GM21576 (cell line): ENCODE data around the gene MIB2.
"Not testable (repeated sequence)": the region's sequence is repeated elsewhere in the genome, so short reads cannot be mapped to it uniquely, and the experiment has no call there.

Source experiments
- ATAC-seq: cut with Tn5 transposase; IDR thresholded peaks from one replicate; pipeline ENCODE4 v1.9.1; 2021; ENCODE audit warnings: mild to moderate bottlenecking, moderate library complexity; ENCODE audit not compliant: unreplicated experiment

Gene MIB2

GRCh38 chr1:1646326-1646725, 31.0 kb downstream of the MIB2 start:
- not testable (repeated sequence) for ATAC-seq

DNA sequence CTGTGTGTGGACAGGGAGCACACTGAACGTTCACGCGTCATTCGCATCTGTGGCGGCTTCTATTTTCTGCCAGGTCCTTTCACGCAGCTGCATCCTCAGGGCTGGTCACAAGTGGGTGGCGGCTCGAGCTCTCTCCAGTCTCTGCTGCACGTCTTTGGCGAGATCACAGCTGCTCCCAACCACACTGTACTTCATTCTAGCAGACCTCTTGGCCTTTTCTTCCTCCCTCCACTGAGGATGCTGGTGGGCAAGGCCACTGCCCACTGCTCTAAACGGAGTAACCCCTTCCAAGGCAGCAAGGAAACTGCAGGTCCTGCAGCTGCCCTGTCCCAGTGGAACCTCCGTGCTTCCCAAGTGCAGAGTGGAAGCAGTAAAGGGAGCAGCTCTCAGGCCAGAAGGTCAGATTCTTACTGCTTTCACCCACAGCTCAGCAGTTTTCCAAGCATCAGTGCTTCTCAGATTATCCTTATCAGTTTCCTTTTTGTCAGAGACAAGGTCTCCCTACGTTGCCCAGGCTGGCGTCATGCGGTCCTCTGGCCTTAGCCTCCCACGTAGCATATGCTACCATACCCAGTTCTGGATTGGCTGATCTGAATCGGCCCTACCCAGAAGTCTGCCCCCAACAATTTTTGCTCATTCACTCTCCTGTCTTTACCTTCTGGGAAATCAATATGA, 32.4 kb downstream of the MIB2 start:
- not testable (repeated sequence) for ATAC-seq

- not testable (repeated sequence) for ATAC-seq
These were observed 33.0 kb downstream of the MIB2 start for GRCh38 chr1:1648265-1648664.

GRCh38 chr1:1658583-1659549, 43.6 kb downstream of the MIB2 start, which contains the start of gene CDK11B:
Gene CDK11B, minus strand, starts transcription at chr1:1659004. Its CDS starts 1,519 bp downstream, at chr1:1657485.
- peak; percentile 76 for ATAC-seq

DNA sequence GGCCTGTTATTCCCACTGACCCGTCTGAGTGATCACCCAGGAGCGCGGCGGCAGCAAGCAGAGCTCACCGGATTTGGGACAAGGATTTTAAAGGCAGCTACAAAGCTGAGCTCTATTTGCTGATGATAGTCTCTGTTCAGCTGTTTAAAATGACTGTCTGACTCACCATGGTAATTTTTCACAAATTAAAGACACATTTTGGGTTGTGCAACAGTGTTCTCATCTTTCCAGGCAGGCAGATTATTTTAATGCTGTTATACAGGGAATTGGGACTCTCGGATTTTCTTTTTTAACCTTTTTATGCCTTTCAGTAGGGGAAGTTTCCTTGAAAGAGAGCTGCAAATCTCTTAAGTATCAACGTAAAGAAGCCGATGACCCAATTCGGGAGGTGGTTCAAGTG, 47.1 kb downstream of the MIB2 start:
- ATAC-seq: not testable (repeated sequence)

- ATAC-seq: not testable (repeated sequence)
These were observed 47.7 kb downstream of the MIB2 start for GRCh38 chr1:1662830-1663560.

DNA sequence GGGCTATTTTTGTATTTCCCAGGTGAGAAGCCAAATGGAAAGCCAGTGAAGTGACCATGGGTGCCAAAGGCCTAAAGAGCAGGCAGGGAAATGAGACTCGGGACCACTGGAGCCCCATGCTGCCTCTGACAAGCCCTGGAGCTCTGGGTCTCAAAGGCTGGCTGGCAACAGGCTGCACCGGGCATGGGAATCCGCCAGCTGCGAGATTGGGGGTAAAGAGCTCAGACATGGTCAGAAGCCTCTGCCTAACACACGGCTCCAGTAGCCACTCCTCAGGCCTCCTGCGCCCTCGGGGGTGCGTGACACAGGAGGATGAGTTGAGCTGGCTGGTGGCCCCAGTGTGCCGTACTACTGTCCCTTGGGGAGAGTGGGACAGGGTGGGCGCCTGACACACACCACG, 49.0 kb downstream of the MIB2 start:
- not testable (repeated sequence) for ATAC-seq

DNA sequence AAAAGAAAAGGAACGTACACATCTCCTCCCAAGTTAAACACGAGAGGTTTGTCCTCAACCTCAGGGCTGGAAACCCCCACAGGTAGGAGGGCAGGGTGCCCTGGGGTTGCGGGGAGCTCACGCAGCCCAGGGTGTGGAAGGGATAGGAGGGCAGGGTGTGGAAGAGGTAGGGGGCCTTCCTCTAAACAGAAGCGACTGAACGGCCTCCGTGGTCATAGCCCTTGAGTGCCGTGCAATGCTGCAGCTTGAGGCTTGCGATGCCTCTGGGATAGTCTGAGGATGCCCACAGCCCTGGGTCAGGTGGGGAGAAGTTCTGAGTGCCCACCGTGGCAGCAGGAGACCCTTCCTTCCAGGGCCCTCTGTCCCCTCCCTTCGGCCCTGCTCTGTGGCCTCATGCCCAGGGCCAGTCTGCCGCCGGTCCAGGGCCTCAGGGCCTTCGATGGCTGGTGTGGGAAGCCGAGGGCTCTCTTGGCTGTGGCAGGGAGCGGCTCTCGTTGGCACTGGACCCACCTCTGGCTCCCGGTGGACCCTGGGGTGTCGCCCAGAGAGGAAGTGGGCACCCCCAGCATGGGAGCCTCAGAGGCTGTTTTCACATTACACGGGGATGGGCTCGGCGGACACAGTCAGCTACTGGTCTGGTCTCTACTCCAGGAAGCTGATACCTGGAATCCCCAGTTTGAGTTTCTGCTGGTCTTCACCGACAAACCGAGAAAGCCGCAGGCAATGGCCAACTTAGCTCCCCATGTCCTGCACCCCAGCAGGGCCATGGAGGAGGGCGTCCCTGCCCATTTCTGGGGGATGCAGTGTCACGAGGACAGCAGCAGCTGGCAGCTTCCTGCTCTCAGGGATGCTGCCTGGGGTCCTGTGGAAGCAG, 49.9 kb downstream of the MIB2 start:
- no peak for ATAC-seq

GRCh38 chr1:1665815-1666251, 50.5 kb downstream of the MIB2 start:
- ATAC-seq: no peak

DNA sequence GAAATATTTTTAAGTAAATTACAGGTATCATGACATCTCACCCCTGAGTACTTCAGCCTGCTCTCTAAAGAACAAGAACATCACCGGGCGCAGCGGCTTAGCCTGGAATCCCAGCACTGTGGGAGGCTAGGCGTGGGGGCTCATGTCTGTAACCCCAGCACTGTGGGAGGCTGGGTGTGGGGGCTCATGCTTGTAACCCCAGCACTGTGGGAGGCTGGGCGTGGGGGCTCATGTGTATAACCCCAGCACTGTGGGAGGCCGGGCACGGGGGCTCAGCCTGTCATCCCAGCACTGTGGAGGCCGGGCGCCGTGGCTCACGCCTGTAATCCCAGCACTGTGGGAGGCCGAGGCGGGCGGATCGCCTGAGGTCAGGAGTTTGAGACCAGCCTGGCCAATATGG, 51.2 kb downstream of the MIB2 start:
- no peak for ATAC-seq

DNA sequence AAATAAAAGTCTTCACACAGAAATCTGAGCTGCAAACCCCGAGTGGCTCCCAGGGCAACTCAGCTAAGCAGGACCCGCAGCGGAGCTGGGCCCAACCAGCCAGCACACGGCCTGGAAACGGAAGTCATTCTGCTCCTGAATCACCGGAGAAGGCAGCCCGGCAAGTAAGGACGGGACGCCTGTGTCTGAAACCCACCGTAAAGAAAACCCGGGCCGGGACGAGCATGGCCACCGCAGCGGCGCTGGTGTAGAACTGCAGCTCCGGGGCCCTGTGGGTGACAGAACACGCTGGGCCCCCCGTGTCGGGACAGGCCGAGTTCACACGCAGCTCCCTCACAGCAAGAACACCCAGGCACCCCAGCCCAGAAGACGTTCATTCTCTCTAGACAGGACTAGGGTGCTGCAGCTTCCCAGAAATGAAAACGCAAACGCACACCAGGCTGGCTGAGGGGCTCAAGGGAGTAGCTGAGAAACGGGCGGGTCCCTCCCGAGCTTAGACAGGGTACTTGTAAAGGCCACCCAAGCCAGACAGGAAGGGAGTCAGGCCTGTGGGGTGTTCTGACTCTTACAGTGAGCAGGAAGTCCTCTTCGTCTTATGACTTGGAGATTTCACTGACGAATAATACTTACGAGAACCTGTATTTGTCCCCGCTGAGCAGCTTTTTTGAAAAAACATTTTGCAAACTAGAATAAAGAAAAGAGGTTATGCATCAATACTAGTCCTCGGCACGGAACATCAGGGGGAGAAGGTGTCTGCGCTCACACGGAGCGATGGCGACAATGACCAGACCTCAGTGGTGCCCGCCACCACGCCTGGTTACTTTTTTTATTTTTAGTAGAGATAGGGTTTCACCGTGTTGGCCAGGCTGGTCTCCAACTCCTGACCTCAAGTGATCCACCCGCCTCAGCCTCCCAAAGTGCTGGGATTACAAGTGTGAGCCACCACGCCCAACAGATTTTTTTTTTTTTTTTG, 54.5 kb downstream of the MIB2 start:
- no peak for ATAC-seq

GRCh38 chr1:1670866-1671265, 55.6 kb downstream of the MIB2 start:
- no peak for ATAC-seq

DNA sequence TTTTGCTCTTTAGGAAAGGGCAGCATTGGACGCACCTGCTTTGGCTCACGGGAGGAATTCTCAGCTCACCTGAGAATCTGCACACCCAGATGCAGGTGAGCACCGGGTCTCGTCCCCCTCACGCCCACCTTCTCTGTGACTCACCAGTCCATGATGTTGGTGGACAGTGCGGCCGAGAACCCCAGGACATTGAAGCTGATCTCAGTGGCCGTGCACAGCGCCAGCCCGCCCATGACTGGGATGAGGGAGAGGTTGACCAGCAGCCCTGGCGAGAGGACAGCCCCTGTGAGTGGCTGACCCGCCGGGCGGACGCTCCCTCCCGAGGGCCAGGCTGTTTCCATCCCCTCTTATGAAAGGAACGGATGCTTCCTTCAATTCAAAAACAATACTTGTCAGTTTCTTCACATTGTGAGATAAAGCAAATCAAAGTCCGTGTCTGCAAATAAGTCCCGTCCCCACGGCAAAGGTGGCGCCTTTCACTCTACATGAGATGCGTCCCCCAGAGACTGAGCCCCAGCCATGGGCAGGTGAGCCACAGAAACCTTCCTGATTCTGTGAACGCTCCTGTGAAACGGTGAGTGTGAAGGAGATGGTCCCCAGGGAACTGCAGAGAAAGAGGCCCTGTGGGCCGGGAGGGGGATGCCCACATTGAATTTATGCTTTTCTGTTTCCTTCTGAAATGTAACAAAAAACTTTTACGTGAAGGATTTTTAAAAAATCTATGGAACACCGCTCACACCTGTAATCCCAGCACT, 56.2 kb downstream of the MIB2 start:
- no peak for ATAC-seq

DNA sequence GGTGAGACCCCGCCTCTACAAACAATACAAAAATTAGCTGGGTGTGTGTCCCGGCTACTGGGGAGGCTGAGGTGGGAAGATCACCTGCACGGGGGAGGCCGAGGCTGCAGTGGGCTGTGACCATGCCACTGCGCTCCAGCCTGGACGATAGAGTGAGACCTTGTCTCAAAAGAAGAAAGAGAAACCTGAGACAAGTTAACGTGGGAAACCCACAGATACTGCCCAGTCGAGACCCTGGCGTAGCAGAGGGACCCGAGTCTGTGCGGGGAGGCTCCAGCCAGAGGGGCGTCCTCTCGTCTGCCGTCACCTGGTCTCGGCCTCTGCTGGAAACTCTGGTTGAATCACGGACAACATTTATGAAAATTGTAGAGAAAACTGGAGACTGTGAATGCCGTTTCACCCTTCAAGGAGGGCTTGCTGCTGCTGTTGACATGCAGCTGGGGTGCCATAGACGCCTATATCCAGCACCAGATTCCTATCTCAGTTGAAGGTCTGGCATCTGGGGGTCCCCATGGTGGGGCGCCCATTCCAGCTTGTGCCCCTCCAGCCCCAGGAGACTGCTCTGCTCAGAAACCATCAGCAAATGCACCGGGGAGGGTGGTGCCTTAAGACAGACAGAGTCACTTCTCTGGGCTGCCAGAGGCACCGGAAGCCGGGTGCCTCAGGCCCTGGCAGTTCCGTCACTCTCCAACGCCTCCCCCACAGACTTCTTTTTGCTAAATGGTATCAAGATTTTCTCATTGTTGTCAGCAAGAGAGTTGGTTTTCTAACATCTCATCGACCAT, 57.1 kb downstream of the MIB2 start:
- no peak for ATAC-seq

DNA sequence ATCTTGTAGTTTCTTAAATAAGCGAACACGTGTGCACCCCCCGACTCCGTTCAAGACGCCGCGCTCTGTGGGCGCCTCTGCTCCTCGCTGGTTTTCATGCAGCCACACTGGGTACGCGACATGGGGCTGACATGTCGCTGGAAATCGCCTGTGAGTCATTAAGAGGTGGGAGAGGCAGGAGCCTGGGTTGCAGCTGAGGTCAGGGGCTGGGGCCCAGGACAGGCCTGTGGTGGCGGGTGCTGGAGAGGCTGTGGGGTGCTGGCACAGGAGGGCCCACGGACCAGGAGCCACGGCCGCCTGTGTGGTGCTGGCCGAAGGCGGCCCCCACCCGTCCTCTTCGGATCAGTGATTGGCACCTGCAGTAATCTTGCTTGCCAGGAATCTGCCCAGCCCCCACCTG, 59.5 kb downstream of the MIB2 start:
- ATAC-seq: not testable (repeated sequence)

DNA sequence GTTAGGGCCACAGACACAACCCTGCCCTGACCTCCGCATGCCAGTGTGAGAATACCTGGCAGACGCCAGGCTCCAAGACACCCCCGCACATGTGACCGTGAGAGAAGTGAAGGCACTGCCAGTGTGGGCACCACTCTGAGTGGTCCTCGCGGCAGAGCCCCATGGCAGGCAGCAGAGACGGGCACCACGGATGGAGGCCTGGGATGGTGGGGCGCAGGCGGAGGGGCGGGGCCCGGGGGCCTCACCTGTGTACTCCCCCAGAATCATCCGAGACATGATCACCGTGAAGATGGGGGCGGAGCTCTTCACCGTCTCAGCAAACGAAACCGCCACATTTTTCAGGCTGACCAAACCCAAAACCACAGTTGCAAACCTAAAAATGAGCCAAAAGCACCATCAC, 59.9 kb downstream of the MIB2 start:
- ATAC-seq: not testable (repeated sequence)

DNA sequence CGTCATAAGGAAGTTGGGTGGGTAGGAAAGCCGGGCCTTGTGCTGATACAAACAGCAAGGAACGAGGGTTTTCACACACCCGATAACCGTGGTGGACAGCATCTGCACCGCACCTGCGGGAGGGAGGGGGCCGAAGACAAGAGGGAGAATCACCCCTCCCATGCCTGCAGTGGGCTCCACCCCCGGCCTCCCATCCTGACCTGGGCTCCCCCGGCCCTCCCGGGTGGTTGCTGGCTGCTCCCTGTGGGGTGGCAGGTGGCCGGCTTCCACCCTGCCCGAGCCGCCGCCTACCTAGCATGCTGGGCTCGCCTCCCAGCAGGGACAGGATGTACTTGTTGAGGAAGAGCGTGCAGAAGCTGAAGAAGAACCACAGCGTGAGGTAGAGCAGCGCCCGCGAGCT, 60.8 kb downstream of the MIB2 start:
- ATAC-seq: not testable (repeated sequence)
